ENCODE data around the gene PRICKLE1. TPM values are rescaled to one million over a fixed set of nuclear protein-coding genes. Genes with fewer than 3 reads are reported as not detected.

PRICKLE1 gene
- total and polyA plus RNA-seq, 9 of the 15 experiments (the other 6 are each of a cell fraction or from before 2014, with no cell fraction given) = 0.22 to 0.85 (median 0.31) TPM

DNA sequence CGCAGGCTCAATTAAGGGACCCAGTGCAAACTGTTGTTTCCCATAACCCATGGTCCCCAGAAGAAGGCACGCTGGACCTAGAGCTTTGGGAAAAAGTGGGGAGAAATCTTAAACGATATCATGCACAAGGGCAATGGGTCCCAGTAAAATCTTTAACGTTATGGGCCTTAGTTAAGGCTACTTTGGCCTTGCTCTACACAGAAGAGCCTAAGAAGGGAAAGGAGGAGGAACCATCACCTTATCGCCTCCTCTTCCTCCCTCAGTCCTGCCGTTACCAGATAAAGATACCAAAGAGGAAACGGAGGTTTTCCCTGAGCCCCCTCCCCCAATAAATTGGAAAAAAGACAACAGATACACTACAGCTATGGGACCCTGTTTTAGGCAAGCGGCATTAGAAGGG lies 146.7 kb downstream of the PRICKLE1 start (continued):
- TF ChIP-seq MTA2 (IDR thresholded peaks at IDR 0.05; ENCODE audit: low read depth) (peak; percentile 61; the same call in 1 of the 2 replicates), MAFF (IDR thresholded peaks at IDR 0.05; ENCODE audit: low read length) (no peak), TEAD4 (IDR thresholded peaks at IDR 0.05; ENCODE audit: low read length) (peak; percentile 71), TEAD4 (CRISPR knock-in tag; IDR thresholded peaks at IDR 0.05; ENCODE audit: borderline replicate concordance) (no peak), KAT8 (IDR thresholded peaks at IDR 0.05; ENCODE audit: low read depth) (no peak), SMARCE1 (IDR thresholded peaks at IDR 0.05) (peak; percentile 89), RHOXF2B (CRISPR knock-in tag; conservative IDR thresholded peaks at IDR 0.05) (no peak), GATAD2B (IDR thresholded peaks at IDR 0.05; ENCODE audit: borderline replicate concordance) (no peak; the same call in 1 of the 2 replicates), ZNF197 (CRISPR knock-in tag; IDR thresholded peaks at IDR 0.05; ENCODE audit: low read depth) (0 out of 2 replicates have a peak, but pooled peaks have one; percentile 38), CHCHD3 (CRISPR knock-in tag; IDR thresholded peaks at IDR 0.05) (no peak), MCM5 (IDR thresholded peaks at IDR 0.05; ENCODE audit: low read depth) (no peak), MTA3 (IDR thresholded peaks at IDR 0.05; ENCODE audit: borderline replicate concordance) (0 out of 2 replicates have a peak, but pooled peaks have one; percentile 53), SMC3 (conservative IDR thresholded peaks at IDR 0.05; ENCODE audit: insufficient read depth, low read depth, low read length) (no peak), POLR3G (IDR thresholded peaks at IDR 0.05; ENCODE audit: extremely low read depth, insufficient read length, insufficient replicate concordance) (no peak), ZZZ3 (IDR thresholded peaks at IDR 0.05) (no peak), ZNF583 (CRISPR knock-in tag; IDR thresholded peaks at IDR 0.05) (no peak), SOX6 (IDR thresholded peaks at IDR 0.05) (peak; percentile 49; the same call in 1 of the 2 replicates), MIER1 (IDR thresholded peaks at IDR 0.05; ENCODE audit: low read depth) (no peak), HCFC1 (IDR thresholded peaks at IDR 0.05; ENCODE audit: low read depth, low read length) (no peak), BHLHE40 (IDR thresholded peaks at IDR 0.05; ENCODE audit: low read length) (no peak), MAX (CRISPR knock-in tag; IDR thresholded peaks at IDR 0.05) (no peak), BRD9 (IDR thresholded peaks at IDR 0.05; ENCODE audit: low read depth, partially characterized antibody) (peak; percentile 25), ZFX (CRISPR knock-in tag; IDR thresholded peaks at IDR 0.05) (peak; percentile 56), ZNF408 (CRISPR knock-in tag; IDR thresholded peaks at IDR 0.05; ENCODE audit: low read depth) (no peak), ZBTB26 (CRISPR knock-in tag; IDR thresholded peaks at IDR 0.05) (no peak), POLR2G (IDR thresholded peaks at IDR 0.05; ENCODE audit: low read depth, low read length) (no peak), CBX5 (IDR thresholded peaks at IDR 0.05; ENCODE audit: borderline replicate concordance, low read depth) (no peak), NFXL1 (CRISPR knock-in tag; IDR thresholded peaks at IDR 0.05) (no peak), MAFG (tag; conservative IDR thresholded peaks at IDR 0.05) (no peak), STAG1 (CRISPR knock-in tag; IDR thresholded peaks at IDR 0.05; ENCODE audit: borderline replicate concordance) (no peak), ZNF584 (CRISPR knock-in tag; IDR thresholded peaks at IDR 0.05; ENCODE audit: low read depth) (peak; percentile 74; the same call in 1 of the 2 replicates)
- TF ChIP-seq, protein P1, sequence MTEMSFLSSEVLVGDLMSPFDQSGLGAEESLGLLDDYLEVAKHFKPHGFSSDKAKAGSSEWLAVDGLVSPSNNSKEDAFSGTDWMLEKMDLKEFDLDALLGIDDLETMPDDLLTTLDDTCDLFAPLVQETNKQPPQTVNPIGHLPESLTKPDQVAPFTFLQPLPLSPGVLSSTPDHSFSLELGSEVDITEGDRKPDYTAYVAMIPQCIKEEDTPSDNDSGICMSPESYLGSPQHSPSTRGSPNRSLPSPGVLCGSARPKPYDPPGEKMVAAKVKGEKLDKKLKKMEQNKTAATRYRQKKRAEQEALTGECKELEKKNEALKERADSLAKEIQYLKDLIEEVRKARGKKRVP (CRISPR knock-in tag; IDR thresholded peaks at IDR 0.05) = no peak
